Vagina (tissue), 2 donors: ENCODE results near the gene SAMD4B. TPM values are rescaled to one million over a fixed set of nuclear protein-coding genes. Genes with fewer than 3 reads are reported as not detected.

Experiments
- DNase-seq, 2 donors: peaks; one replicate each; pipeline ENCODE4 v3.0.0-alpha.2; 2017; ENCODE audit errors: extremely low spot score in 2 of 2
- H3K27ac ChIP-seq: fragments of 200-600 bp; sonication (generic); one replicate; pipeline ENCODE4 v1.5.1; 2019
- H3K27me3 ChIP-seq: fragments of 200-600 bp; sonication (generic); one replicate; pipeline ENCODE4 v1.5.1; 2019
- H3K36me3 ChIP-seq, 2 donors: fragments of 200-600 bp; sonication (generic); one replicate each; pipeline ENCODE4 v1.5.1; 2017 to 2019
- H3K4me1 ChIP-seq: fragments of 200-600 bp; sonication (generic); one replicate; pipeline ENCODE4 v1.5.1; 2019
- H3K4me3 ChIP-seq, 2 donors: fragments of 200-600 bp; sonication (generic); 1 replicate in 1 of 2; 2 replicates in 1 of 2; pipeline ENCODE4 v1.5.1; 2016 to 2019
- H3K9me3 ChIP-seq: fragments of 200-600 bp; sonication (generic); one replicate; pipeline ENCODE4 v1.5.1; 2019
- CTCF ChIP-seq, 3 experiments: fragments of 450-650 bp in 2 of 3; fragments of 200-600 bp in 1 of 3; sonication (generic) in 1 of 3; IDR thresholded peaks; one replicate each; pipeline ENCODE4 v1.5.1; 2017 to 2019; ENCODE audit warnings: antibody characterized with exemption in 3 of 3, mild to moderate bottlenecking in 2 of 3, moderate library complexity in 2 of 3
- POLR2A ChIP-seq, 2 donors: fragments of 450-650 bp; IDR thresholded peaks; one replicate each; pipeline ENCODE4 v1.6.1; 2017; ENCODE audit warnings: antibody characterized with exemption in 2 of 2, mild to moderate bottlenecking in 2 of 2, moderate library complexity in 2 of 2
- POLR2AphosphoS5 ChIP-seq, 2 donors: sonication (generic); formaldehyde crosslinking; IDR thresholded peaks; one replicate each; pipeline ENCODE4 v1.9.0; 2017; ENCODE audit warnings: antibody characterized with exemption in 2 of 2, mild to moderate bottlenecking in 2 of 2, low read depth in 1 of 2; ENCODE audit not compliant: insufficient read depth in 1 of 2
- intact Hi-C: fragments of 100-400 bp; cut with DNase I; formaldehyde crosslinking; loops from one replicate; pipeline ENCODE4 v1.15.1; 2023
- total RNA-seq: library from RNA; depleted of rRNA; stranded (reverse); fragments of >200 nt; gene quantifications from one replicate; pipeline ENCODE4 v1.2.3, GENCODE V29; 2016

Gene SAMD4B
- total RNA-seq, 1 donor from 2014 or later, result 128 TPM

DNA sequence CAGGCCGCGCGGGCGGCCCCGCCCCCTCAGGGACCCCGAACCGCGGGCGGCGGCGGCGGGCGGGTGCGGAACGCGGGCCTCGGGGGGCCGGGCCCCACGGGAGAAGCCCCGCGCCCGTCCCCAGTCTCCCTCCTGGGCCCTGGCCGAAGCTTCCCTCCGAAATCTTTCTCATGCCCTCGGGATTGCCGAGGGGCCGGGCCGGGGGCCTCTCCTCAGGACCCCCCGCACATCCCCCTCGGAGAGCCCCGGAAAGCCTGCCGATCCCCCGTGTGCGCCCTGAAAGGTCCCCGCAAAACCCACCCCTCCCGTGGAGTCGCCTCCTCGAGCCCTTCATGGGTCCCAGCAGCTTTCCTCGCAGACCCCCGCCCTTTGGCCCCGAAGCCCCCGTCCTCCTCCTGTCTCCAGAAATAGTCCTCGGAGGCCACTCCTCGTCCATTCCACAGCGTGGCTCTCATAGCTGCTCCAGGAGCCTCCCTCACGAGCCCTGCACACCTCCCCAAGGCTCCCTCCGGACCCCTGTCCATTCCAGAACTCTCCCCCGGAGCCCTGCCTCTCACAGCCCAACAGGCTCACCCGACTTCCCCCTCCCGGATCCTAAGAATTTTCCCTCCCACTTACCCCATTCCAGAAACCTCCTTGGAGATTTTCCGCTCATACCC is 555 bp downstream of the SAMD4B start:
- no peak for TF ChIP-seq CTCF (IDR thresholded peaks at IDR 0.05)
- TF ChIP-seq POLR2AphosphoS5 (IDR thresholded peaks at IDR 0.05; ENCODE audit: insufficient read depth in 1 of 2, low read depth in 1 of 2), result peak in 1 of 2 donors; percentile 15
- intact Hi-C loops, result loop anchor here (5.0 kb wide), 1 partner anchor 70 kb away; the partner anchor contains the start of gene PLEKHG2
- H3K9me3 ChIP-seq, result no peaks in the 10 kb centered on the region
- H3K4me1 ChIP-seq, result peaks cover 56% of the 10 kb centered on the region
- no peaks in the 10 kb centered on the region for H3K27me3 ChIP-seq
- H3K4me3 ChIP-seq, result peak overlapping the region; percentile 91 to 96
- H3K27ac ChIP-seq, result peak overlapping the region; percentile 95
- no peak for DNase-seq
- H3K36me3 ChIP-seq, result peaks cover 0 to 5% of the 10 kb centered on the region in 2 donors

DNA sequence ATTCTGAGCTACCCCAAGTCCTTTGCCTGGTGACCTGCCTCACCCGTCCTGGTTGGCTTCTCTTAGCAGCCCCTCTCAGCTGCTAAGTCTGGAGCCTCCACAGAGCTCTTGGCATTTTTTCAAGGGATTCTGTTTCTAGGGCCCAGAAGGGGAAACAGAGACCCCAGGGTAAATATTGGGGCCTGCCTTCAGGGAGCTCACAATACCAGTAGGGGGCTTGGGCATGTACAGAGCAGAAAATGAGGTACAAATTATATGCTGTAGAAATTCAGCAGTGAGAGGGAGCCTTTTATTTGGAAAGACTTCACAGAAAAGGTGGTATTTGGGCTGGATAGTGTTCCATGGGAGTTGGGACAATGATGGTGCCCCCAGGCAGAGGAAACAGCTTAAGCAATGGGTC is 3.7 kb downstream of the SAMD4B start:
- no peak for DNase-seq
- Histone ChIP-seq H3K4me1 (peaks cover 67% of the 10 kb centered on the region), H3K27me3 (no peaks in the 10 kb centered on the region), H3K9me3 (no peaks in the 10 kb centered on the region), H3K4me3 (no peak overlapping the region), H3K36me3 (peaks cover 0 to 5% of the 10 kb centered on the region in 2 donors), H3K27ac (peak overlapping the region; percentile 26)
- intact Hi-C loops, result no loop called here
- no peak for TF ChIP-seq POLR2A (IDR thresholded peaks at IDR 0.05)
- TF ChIP-seq POLR2AphosphoS5 (IDR thresholded peaks at IDR 0.05; ENCODE audit: insufficient read depth in 1 of 2, low read depth in 1 of 2), result no peak
- TF ChIP-seq CTCF (IDR thresholded peaks at IDR 0.05), result no peak

DNA sequence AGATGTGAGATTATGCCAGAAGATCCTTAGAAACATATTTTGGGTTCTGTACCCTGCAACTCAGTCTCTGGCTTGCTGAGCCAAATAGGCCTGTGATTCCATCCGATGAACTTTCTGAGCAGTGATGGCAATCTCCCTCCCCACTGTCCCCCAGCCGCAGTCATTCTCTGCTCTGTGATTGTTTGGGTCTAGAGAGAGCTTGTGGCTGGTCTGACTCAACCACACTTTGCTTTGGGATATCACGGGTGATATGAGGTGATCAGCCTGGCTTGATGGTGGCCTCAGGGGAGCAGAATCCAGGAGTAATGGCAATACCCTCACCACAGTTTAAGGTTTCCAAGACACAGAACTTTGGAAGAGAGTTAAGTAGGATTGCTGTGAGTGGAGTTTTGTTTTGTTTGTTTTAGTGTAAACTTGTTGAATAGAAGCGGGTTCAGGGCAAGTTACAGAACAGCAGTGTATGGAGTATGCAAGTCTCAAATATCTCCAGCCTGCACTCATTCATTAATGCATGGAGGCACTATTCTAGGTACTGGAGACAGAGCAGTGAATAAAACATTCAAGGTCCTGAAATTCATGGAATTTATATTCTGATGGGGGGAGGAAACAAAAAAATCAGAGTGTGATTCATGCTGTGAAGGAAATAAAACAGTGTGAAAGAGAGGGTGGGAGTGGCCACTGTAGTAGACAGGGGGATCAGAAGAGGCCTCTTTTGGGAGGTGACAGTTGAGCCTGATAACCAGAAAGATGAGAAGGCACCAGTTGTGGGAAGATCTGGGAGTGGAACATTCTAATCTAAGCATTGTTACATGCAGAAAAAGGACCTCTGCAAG is 5.3 kb downstream of the SAMD4B start:
- Histone ChIP-seq H3K36me3 (peaks cover 0 to 5% of the 10 kb centered on the region in 2 donors), H3K9me3 (no peaks in the 10 kb centered on the region), H3K4me1 (peaks cover 72% of the 10 kb centered on the region), H3K27ac (peak overlapping the region; percentile 22), H3K4me3 (no peak overlapping the region), H3K27me3 (no peaks in the 10 kb centered on the region)
- intact Hi-C loops, result loop anchor here (1.0 kb wide), 1 partner anchor 46 kb away; no protein-coding TSS in a partner anchor
- TF ChIP-seq CTCF (IDR thresholded peaks at IDR 0.05) (no peak), POLR2A (IDR thresholded peaks at IDR 0.05) (no peak), POLR2AphosphoS5 (IDR thresholded peaks at IDR 0.05; ENCODE audit: insufficient read depth in 1 of 2, low read depth in 1 of 2) (no peak)
- DNase-seq, result no peak

DNA sequence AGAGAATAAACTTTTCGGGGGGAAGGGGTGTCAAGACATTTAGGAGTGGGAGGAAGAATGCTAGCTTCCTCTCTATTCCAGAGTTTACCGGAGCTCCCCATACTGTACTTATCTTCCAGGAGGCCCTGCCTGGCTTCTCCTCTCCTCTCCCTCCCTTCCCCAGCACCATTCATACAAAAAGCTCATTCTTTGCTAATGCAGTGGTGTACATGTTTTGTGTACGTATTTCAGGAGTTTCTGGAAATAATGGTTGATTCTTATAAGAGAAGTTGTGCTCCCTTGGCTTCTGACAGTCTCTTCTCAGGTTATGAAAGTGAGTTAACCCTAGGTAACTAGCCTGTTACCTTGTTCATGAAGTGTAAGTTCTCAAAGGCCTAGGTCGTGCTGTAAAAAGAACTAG is 7.1 kb downstream of the SAMD4B start:
- Histone ChIP-seq H3K9me3 (no peaks in the 10 kb centered on the region), H3K27ac (no peak overlapping the region), H3K27me3 (no peaks in the 10 kb centered on the region), H3K4me3 (no peak overlapping the region), H3K36me3 (peaks cover 0 to 14% of the 10 kb centered on the region in 2 donors), H3K4me1 (peaks cover 67% of the 10 kb centered on the region)
- no peak for TF ChIP-seq CTCF (IDR thresholded peaks at IDR 0.05)
- TF ChIP-seq POLR2AphosphoS5 (IDR thresholded peaks at IDR 0.05; ENCODE audit: insufficient read depth in 1 of 2, low read depth in 1 of 2), result no peak
- no peak for TF ChIP-seq POLR2A (IDR thresholded peaks at IDR 0.05)
- DNase-seq, result no peak
- intact Hi-C loops, result no loop called here
